CD4-positive, alpha-beta T cell (primary cell): Measurements from ENCODE around the gene EEFSEC. TPM values are rescaled to one million over a fixed set of nuclear protein-coding genes. Genes with fewer than 3 reads are reported as not detected.

Source experiments
- ATAC-seq: fragments of 200-7000 bp; cut with Tn5 transposase; one replicate; pipeline ENCODE4 v1.10.0; 2022; ENCODE audit warnings: mild to moderate bottlenecking; ENCODE audit not compliant: poor library complexity
- CTCF ChIA-PET: fragments of 350-600 bp; sonication (Branson Sonifier 250); formaldehyde crosslinking; loops from one replicate; lab custom pipeline; 2021; ENCODE audit warnings: antibody characterized with exemption, inconsistent platforms; lab: Charles Lee
- POLR2A ChIA-PET: fragments of 350-600 bp; sonication (Branson Sonifier 250); formaldehyde crosslinking; loops from one replicate; lab custom pipeline; 2021; ENCODE audit warnings: antibody characterized with exemption, inconsistent platforms; lab: Charles Lee
- DNase-seq, 14 experiments: peaks; one replicate each; pipeline ENCODE4 v3.0.0-alpha.2; 2013 to 2020; ENCODE audit warnings: mixed read lengths in 2 of 14
- H3K27ac ChIP-seq, 2 donors: one replicate each; pipeline versions ENCODE4 v1.5.1 to v1.7.0; 2013; ENCODE audit warnings: low read length in 2 of 2, low read depth in 1 of 2, mild to moderate bottlenecking in 1 of 2
- H3K27me3 ChIP-seq, 2 experiments: 1 replicate in 1 of 2; 2 replicates in 1 of 2; pipeline versions ENCODE4 v1.6.1 to v1.7.0; 2013; ENCODE audit warnings: low read length in 2 of 2, control low read depth in 1 of 2, mild to moderate bottlenecking in 1 of 2, moderate library complexity in 1 of 2; ENCODE audit not compliant: insufficient read depth in 2 of 2, control insufficient read depth in 1 of 2
- H3K36me3 ChIP-seq: one replicate; pipeline ENCODE4 v1.6.1; 2013; ENCODE audit warnings: low read length, control low read depth; ENCODE audit not compliant: insufficient read depth
- H3K4me1 ChIP-seq: one replicate; pipeline ENCODE4 v1.6.1; 2013; ENCODE audit warnings: low read length, control low read depth; ENCODE audit not compliant: insufficient read depth
- H3K4me3 ChIP-seq: one replicate; pipeline ENCODE4 v1.5.1; 2013; ENCODE audit warnings: mild to moderate bottlenecking, low read length, moderate library complexity
- H3K9me3 ChIP-seq, 2 experiments: 1 replicate in 1 of 2; 2 replicates in 1 of 2; pipeline versions ENCODE4 v1.6.1 to v1.7.0; 2013; ENCODE audit warnings: low read length in 2 of 2, mild to moderate bottlenecking in 2 of 2, control low read depth in 1 of 2, moderate library complexity in 1 of 2; ENCODE audit not compliant: control insufficient read depth in 1 of 2, insufficient read depth in 1 of 2
- H3K27ac Mint-ChIP-seq: one replicate; pipeline ENCODE4 v1.8.0; 2020; ENCODE audit warnings: mixed read lengths
- H3K27me3 Mint-ChIP-seq: one replicate; pipeline ENCODE4 v1.8.0; 2021; ENCODE audit warnings: mixed read lengths
- H3K36me3 Mint-ChIP-seq: one replicate; pipeline ENCODE4 v1.8.0; 2021; ENCODE audit warnings: low read depth, mixed read lengths
- H3K4me1 Mint-ChIP-seq: one replicate; pipeline ENCODE4 v1.8.0; 2021; ENCODE audit warnings: low read depth, mixed read lengths
- H3K4me3 Mint-ChIP-seq: one replicate; pipeline ENCODE4 v1.8.0; 2020; ENCODE audit warnings: mild to moderate bottlenecking, mixed read lengths
- H3K9me3 Mint-ChIP-seq: one replicate; pipeline ENCODE4 v1.8.0; 2020; ENCODE audit warnings: mixed read lengths
- intact Hi-C, 2 experiments: fragments of 100-400 bp; cut with DNase I in 1 of 2; cut with micrococcal nuclease in 1 of 2; formaldehyde crosslinking; loops; one replicate each; pipeline versions ENCODE4 v1.15.1 to v1.9.0; 2023 to 2025; cut with DNase I, micrococcal nuclease
- total RNA-seq, 174 experiments: library from RNA in 2 of 174; stranded (reverse) in 2 of 174; gene quantifications; one replicate each; pipeline ENCODE4 v1.2.3 and lab custom pipeline; 2021 to 2026
- TF ChIP-seq, protein P1 (sequence below): fragments of 200-600 bp; IDR thresholded peaks from one replicate; pipeline ENCODE4 v1.8.0; 2022; ENCODE audit warnings: antibody characterized with exemption, mild to moderate bottlenecking

EEFSEC gene
- total RNA-seq, 2 experiments from 2014 or later, result 13.1 to 13.9 TPM

DNA sequence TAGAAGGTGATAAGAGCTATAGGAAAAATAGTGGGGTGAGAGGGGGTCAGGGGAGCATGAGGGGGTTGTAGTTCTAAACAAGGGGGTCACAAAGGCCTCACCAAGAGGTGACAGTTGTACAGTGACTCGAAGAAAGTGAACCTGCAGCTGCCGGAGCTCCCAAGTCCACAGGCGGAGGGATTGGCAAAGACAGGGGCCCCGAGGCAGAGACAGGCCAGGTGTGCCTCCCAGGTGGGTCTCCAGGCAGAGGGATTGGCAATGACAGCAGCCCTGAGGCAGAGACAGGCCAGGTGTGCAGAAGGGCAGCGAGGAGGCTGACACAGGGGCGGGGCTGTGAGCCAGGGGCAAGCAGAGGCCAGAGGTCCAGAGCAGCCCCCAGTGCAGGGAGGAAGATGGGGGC is 249.7 kb downstream of the EEFSEC start:
- H3K9me3 ChIP-seq, result no peaks in the 10 kb centered on the region
- Mint-ChIP-seq H3K27me3 (no peaks in the 10 kb centered on the region), H3K4me1 (no peaks in the 10 kb centered on the region), H3K4me3 (no peak overlapping the region), H3K9me3 (no peaks in the 10 kb centered on the region), H3K36me3 (peaks cover 5% of the 10 kb centered on the region), H3K27ac (no peak overlapping the region)
- ChIA-PET POLR2A (no interaction called here), CTCF (no interaction called here)
- ATAC-seq (no peak), DNase-seq (no peak)
- no peak overlapping the region for H3K27ac ChIP-seq
- no peaks in the 10 kb centered on the region for H3K4me1 ChIP-seq
- TF ChIP-seq, protein P1, sequence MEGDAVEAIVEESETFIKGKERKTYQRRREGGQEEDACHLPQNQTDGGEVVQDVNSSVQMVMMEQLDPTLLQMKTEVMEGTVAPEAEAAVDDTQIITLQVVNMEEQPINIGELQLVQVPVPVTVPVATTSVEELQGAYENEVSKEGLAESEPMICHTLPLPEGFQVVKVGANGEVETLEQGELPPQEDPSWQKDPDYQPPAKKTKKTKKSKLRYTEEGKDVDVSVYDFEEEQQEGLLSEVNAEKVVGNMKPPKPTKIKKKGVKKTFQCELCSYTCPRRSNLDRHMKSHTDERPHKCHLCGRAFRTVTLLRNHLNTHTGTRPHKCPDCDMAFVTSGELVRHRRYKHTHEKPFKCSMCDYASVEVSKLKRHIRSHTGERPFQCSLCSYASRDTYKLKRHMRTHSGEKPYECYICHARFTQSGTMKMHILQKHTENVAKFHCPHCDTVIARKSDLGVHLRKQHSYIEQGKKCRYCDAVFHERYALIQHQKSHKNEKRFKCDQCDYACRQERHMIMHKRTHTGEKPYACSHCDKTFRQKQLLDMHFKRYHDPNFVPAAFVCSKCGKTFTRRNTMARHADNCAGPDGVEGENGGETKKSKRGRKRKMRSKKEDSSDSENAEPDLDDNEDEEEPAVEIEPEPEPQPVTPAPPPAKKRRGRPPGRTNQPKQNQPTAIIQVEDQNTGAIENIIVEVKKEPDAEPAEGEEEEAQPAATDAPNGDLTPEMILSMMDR, result no peak
- no peak overlapping the region for H3K4me3 ChIP-seq
- H3K27me3 ChIP-seq, result no peaks in the 10 kb centered on the region
- intact Hi-C loops, result no loop called here
- peaks cover 2% of the 10 kb centered on the region for H3K36me3 ChIP-seq

DNA sequence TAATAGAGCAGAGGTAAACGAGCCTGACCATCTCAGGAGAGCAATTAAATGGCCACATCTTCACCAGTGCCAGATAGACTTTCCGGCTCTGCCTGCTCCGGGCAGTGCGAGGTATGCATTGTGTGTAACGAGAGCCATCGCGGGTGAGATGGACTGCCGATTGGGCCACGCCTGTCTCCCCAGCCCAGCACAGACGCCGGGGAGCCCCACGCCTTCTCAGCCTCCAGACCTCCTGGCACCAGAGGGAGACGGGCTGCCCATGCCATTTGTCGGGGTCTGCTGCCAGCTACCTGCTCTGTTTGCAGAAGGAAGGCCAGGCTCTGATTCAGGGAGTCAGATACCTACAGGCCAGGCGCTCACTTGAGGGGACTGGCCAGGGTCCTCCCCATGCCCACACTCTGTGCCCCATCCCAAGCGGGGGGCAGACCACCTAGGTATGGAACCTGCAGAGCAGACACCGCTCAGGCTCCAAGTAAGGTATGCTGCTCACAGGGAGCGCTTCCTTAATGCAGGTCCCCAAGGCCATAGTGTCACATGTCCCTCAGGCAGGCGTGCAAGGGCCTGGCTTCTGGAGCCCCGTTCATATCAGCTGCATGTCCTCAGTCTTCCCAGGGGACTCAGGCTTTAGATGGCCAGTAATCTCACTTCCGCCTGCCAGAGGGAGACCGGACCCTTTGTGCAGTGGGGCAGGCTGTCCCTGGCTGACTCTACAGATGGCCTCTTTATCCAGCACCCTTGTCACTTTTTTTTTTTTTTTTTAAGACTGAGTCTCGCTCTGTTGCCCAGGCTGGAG is 251.2 kb downstream of the EEFSEC start:
- CTCF ChIA-PET, result no interaction called here
- intact Hi-C loops, result no loop called here
- no peaks in the 10 kb centered on the region for H3K9me3 ChIP-seq
- Mint-ChIP-seq H3K27ac (no peak overlapping the region), H3K36me3 (peaks cover 5% of the 10 kb centered on the region), H3K9me3 (no peaks in the 10 kb centered on the region), H3K4me1 (no peaks in the 10 kb centered on the region), H3K4me3 (no peak overlapping the region), H3K27me3 (no peaks in the 10 kb centered on the region)
- no peaks in the 10 kb centered on the region for H3K4me1 ChIP-seq
- no peak overlapping the region for H3K4me3 ChIP-seq
- H3K36me3 ChIP-seq, result peaks cover 9% of the 10 kb centered on the region
- ATAC-seq, result no peak
- H3K27ac ChIP-seq, result no peak overlapping the region
- DNase-seq, result no peak
- POLR2A ChIA-PET, result no interaction called here
- TF ChIP-seq, protein P1, result no peak
- H3K27me3 ChIP-seq, result no peaks in the 10 kb centered on the region

DNA sequence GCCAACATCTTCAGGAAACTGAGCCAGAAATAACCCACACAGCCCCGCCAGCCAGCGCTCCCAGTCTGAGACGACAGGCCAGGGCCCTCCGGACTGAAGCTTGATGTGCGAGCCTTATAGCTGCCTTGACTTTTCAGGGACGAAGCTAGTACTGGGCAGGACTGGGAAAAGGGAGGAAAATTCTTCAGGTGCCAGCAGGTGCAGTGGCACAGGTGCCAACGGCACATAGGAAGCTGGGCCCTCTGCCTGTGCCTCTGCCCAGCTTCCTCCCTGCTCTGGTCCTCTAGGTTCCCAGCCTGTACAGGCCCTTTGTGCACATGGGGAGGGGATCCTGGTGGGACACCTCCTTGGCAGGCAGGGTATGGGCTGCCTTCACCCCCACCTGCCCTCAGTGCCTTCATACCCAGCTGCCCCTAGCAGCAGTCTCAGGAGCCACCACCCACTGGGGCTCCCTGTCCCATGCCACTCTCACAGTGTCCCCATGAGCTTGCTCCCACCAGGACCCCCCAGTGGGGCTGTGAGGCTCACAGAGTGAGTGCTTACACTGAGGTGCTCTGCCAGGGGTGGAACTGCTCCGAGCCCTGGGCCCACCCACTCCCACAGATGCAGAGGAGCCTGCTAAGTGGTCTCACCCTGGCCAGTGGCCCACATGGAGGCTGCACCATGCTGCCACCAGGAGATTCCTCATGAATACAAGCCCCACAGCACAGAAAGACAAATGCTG is 252.4 kb downstream of the EEFSEC start:
- H3K27me3 Mint-ChIP-seq, result no peaks in the 10 kb centered on the region
- POLR2A ChIA-PET, result no interaction called here
- CTCF ChIA-PET, result no interaction called here

More for the DNA sequence above, 252.4 kb downstream of the EEFSEC start:
- Histone ChIP-seq H3K4me3 (no peak overlapping the region), H3K27ac (no peak overlapping the region), H3K9me3 (no peaks in the 10 kb centered on the region), H3K27me3 (no peaks in the 10 kb centered on the region), H3K36me3 (peaks cover 9% of the 10 kb centered on the region), H3K4me1 (no peaks in the 10 kb centered on the region)
- H3K36me3 Mint-ChIP-seq, result peaks cover 5% of the 10 kb centered on the region
- DNase-seq, result no peak
- H3K4me1 Mint-ChIP-seq, result no peaks in the 10 kb centered on the region
- TF ChIP-seq, protein P1, result no peak
- ATAC-seq, result no peak
- H3K4me3 Mint-ChIP-seq, result no peak overlapping the region
- no peaks in the 10 kb centered on the region for H3K9me3 Mint-ChIP-seq
- intact Hi-C loops, result no loop called here
- no peak overlapping the region for H3K27ac Mint-ChIP-seq
